ENCODE measurements around the gene RBM26. TPM values are rescaled to one million over a fixed set of nuclear protein-coding genes. Genes with fewer than 3 reads are reported as not detected.

Gene RBM26
- total and polyA plus RNA-seq, 2 of the 4 experiments (the other 2 are of a cell fraction), result 17.6 to 18.1 TPM

- no peak overlapping the region for H4K8ac ChIP-seq (ENCODE audit: low read depth in 2 of 2, low read length in 2 of 2)
- H4K20me1 ChIP-seq (ENCODE audit: insufficient read depth, low read length), result no peaks in the 10 kb centered on the region
- ATAC-seq (ENCODE audit: low read depth) (peak; percentile 35), DNase-seq (no peak)
- H3K4me3 ChIP-seq (ENCODE audit: insufficient read depth, low read depth, low read length), result no peak overlapping the region
- no peak overlapping the region for H3K4me2 ChIP-seq (ENCODE audit: low read depth, low read length)
- no peak overlapping the region for H3K56ac ChIP-seq (ENCODE audit: extremely low read depth, insufficient read depth, low read length)
- WGBS, 2 experiments (ENCODE audit: extremely low coverage in 2 of 2, insufficient read length in 1 of 2), result no CpG with 5 or more reads among the region's 1 CpG
- H2AK5ac ChIP-seq (ENCODE audit: low read depth, low read length), result no peak overlapping the region
- no peak overlapping the region for H2AK9ac ChIP-seq (replicated peaks; ENCODE audit: low read depth, low read length, poor library complexity)
- H2BK15ac ChIP-seq (ENCODE audit: low read depth, low read length), result no peak overlapping the region
- TF ChIP-seq POLR2A (IDR thresholded peaks at IDR 0.05; ENCODE audit: low read depth, low read length), result no peak
- no peak for TF ChIP-seq RCOR1 (IDR thresholded peaks at IDR 0.05; ENCODE audit: insufficient replicate concordance, low read length)
- no peak for TF ChIP-seq CEBPB (IDR thresholded peaks at IDR 0.05; ENCODE audit: low read depth, low read length)
- no peak for TF ChIP-seq FOS (IDR thresholded peaks at IDR 0.05; ENCODE audit: low read depth, low read length)
- no peak for TF ChIP-seq CHD1 (IDR thresholded peaks at IDR 0.05; ENCODE audit: low read depth, low read length)
- TF ChIP-seq NFE2L2 (IDR thresholded peaks at IDR 0.05; ENCODE audit: low read depth, low read length), result no peak
- no peak for TF ChIP-seq USF2 (IDR thresholded peaks at IDR 0.05; ENCODE audit: low read depth, low read length)
- no peak for TF ChIP-seq ELK1 (IDR thresholded peaks at IDR 0.05; ENCODE audit: borderline replicate concordance, low read depth, low read length)
- no peak for TF ChIP-seq RFX5 (IDR thresholded peaks at IDR 0.05; ENCODE audit: low read depth, low read length)
- TF ChIP-seq MXI1 (IDR thresholded peaks at IDR 0.05; ENCODE audit: borderline replicate concordance, low read depth, low read length), result no peak
- no peak for TF ChIP-seq BHLHE40 (IDR thresholded peaks at IDR 0.05; ENCODE audit: low read depth, low read length)
- no peak for TF ChIP-seq CTCF (conservative IDR thresholded peaks at IDR 0.05; ENCODE audit: low read depth, low read length)
- no peak for TF ChIP-seq MAFK (IDR thresholded peaks at IDR 0.05; ENCODE audit: low read depth, low read length)
- TF ChIP-seq RAD21 (IDR thresholded peaks at IDR 0.05; ENCODE audit: low read length), result no peak
- TF ChIP-seq MAZ (IDR thresholded peaks at IDR 0.05; ENCODE audit: borderline replicate concordance, low read depth, low read length), result no peak
- TF ChIP-seq SMC3 (IDR thresholded peaks at IDR 0.05; ENCODE audit: low read depth, low read length), result no peak
- no peak overlapping the region for H3K4ac ChIP-seq (ENCODE audit: low read depth, low read length)
- POLR2A ChIA-PET (ENCODE audit: unreplicated experiment), result no interaction called here
- H4K5ac ChIP-seq (ENCODE audit: low read depth, low read length), result no peak overlapping the region
- H3K23ac ChIP-seq (ENCODE audit: low read depth, low read length), result no peak overlapping the region
- H2BK20ac ChIP-seq (ENCODE audit: low read depth, low read length), result no peak overlapping the region
- no peak overlapping the region for H3K27ac ChIP-seq (ENCODE audit: insufficient read depth, low read length)
- H3K27me3 ChIP-seq (ENCODE audit: control insufficient read depth, insufficient read depth, low read length), result no peaks in the 10 kb centered on the region
- peaks cover 37% of the 10 kb centered on the region for H3K36me3 ChIP-seq (ENCODE audit: control insufficient read depth, insufficient read depth, low read length)
- no peak overlapping the region for H3K18ac ChIP-seq (ENCODE audit: low read depth, low read length)
- no peak overlapping the region for H2AFZ ChIP-seq (replicated peaks; ENCODE audit: low read length, poor library complexity)
- no peak overlapping the region for H3K9ac ChIP-seq (ENCODE audit: low read depth, low read length)
- intact Hi-C loops (cut with micrococcal nuclease), result no loop called here
- H3K14ac ChIP-seq (replicated peaks; ENCODE audit: low read depth, low read length), result no peak overlapping the region
- H4K91ac ChIP-seq (ENCODE audit: insufficient read depth, low read depth, low read length), result no peak overlapping the region
- CTCF ChIA-PET, result no interaction called here
- dilution Hi-C loops (cut with HindIII; ENCODE audit: low sequenced_read_pairs, unreplicated experiment), result no loop called here
- H3K9me3 ChIP-seq (ENCODE audit: control insufficient read depth, insufficient read depth, low read length), result no peaks in the 10 kb centered on the region
- peaks cover 10 to 13% of the 10 kb centered on the region in 2 experiments; a peak in 2 of 4 replicates for H3K79me1 ChIP-seq (ENCODE audit: low read depth in 1 of 2, low read length in 2 of 2)
- no peaks in the 10 kb centered on the region for H3K4me1 ChIP-seq (ENCODE audit: control insufficient read depth, insufficient read depth, low read length)
- no peak overlapping the region for H2BK120ac ChIP-seq (ENCODE audit: low read depth, low read length)
- H2BK5ac ChIP-seq (ENCODE audit: low read depth, low read length, poor library complexity, severe bottlenecking), result no peak overlapping the region
- in situ Hi-C loops (cut with MboI; ENCODE audit: low sequenced_read_pairs), result no loop called here
- no peaks in the 10 kb centered on the region for H3K9me1 ChIP-seq (ENCODE audit: insufficient read depth, low read length)
- BruUV-seq (replicated peaks), result no TSS peak
Observed at GRCh38 chr13:79369226-79369625, 36.8 kb downstream of the RBM26 start.

Data from IMR-90 (cell line).